HG03045 (cell line): ENCODE data around the gene ADAMTS16.

Experiments used
- ATAC-seq: cut with Tn5 transposase; IDR thresholded peaks from one replicate; pipeline ENCODE4 v1.9.1; 2021; ENCODE audit warnings: mild to moderate bottlenecking, moderate library complexity; ENCODE audit not compliant: unreplicated experiment

The ADAMTS16 gene

GRCh38 chr5:5339257-5339656 is 199.1 kb downstream of the ADAMTS16 start:
- ATAC-seq, result no peak

DNA sequence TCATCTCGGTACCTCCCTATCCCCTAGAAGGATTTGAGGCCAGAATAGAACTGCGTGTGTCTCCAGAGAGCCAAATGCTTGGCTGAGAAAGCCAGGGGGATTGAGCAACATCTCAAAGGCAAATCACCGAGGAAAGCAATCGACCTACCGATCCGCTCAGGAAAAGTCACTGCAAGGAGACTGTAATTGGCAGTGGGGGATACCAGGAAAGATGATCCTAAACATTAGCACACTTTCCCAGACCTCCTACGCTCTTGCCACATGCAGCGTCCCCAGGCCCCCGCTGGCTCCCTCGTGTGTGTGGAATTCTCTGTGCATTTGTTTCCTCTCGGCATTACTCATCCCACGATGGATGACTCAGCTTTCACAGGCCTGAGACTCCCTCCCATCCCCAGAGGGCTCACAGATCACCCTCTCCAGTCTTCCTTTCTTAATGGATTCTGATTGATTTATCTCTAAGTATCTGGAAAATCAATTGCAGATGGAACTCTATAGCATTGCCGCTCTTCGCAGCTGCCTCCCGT is 200.1 kb downstream of the ADAMTS16 start:
- ATAC-seq, result no peak

- no peak for ATAC-seq
Measured at GRCh38 chr5:5341531-5342292, 201.6 kb downstream of the ADAMTS16 start.

DNA sequence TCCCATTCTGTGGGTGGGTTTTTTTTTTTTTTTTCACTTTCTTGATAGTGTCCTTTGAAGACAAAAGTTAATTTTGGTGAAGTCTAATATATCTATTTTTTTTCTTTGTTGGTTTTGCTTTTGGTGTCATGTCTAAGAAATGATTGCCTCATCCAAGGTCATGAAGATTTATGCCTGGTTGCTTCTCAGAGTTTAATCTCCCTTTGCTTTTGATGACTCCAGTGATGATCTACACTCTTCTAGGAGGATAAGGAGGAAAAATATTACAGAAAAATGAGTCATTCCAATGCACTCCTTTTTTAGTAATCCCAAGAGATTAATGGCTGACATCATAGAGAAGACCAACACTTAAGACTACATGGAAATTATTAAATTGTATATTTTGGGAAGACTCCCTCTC is 202.7 kb downstream of the ADAMTS16 start:
- ATAC-seq, result no peak

GRCh38 chr5:5343568-5343967 is 203.4 kb downstream of the ADAMTS16 start:
- no peak for ATAC-seq

DNA sequence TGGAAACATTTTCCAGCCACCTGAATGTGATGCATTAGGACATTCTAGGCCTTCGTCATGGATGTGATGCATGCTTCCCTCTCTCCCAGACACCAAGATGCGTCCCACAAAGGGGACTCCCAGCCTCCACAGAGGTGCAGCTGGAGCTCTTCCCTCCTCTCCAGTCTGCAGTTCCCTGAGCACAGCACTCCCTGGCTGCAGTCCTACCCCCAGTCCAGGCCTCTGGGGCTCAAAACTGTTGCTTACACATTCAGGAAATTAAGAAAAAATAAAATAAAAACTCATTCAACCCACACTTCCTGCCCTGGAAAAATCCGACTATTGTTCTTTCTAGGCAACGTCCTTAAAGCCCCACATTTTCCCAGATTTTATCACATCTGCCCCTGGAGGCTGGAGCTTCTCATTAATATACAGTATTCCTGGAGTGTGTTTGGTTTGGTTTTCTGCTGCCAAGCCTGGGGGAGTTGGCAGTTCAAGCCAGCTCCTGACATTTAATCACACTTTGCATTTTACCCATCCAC is 204.0 kb downstream of the ADAMTS16 start:
- ATAC-seq, result no peak

DNA sequence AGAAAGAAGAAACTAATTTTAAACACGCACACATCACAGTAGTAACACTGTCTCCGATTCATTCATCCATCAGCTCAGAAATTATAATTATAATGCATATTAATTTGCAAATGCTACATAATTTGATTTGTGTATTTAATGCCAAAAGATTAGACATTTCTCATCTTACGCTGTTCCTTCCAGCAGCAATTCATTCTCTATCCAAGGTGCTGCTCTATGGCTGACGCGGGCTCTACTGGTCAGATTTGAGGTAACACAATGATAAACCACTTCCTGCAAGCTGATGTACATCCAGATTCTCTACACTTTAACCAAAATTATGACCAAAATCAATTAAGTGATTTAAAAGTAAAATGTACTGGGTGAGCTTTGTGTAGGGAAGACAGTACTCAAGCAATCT is 204.5 kb downstream of the ADAMTS16 start:
- ATAC-seq, result no peak

- ATAC-seq, result no peak
Measured at GRCh38 chr5:5347442-5347841, 207.3 kb downstream of the ADAMTS16 start.

DNA sequence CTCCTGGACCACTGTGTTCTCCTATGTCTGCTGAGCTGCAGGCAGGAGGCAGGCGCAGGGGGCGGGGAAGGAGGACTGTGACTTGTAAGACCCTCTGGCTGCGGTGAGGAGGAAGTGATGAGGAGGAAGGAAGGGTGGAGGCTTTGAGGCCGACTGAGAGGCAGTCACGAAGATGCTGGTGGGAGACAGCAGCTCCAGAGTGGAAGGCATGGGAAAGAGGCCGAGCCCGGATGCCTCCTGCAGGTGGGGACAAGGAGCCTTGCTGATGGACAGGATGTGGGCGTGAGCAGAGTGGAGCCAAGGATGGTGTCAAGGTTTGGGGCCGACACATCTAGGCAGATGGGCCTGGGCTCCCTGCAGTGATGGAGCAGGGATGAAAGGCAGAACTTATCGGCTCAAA is 208.0 kb downstream of the ADAMTS16 start:
- ATAC-seq, result no peak

DNA sequence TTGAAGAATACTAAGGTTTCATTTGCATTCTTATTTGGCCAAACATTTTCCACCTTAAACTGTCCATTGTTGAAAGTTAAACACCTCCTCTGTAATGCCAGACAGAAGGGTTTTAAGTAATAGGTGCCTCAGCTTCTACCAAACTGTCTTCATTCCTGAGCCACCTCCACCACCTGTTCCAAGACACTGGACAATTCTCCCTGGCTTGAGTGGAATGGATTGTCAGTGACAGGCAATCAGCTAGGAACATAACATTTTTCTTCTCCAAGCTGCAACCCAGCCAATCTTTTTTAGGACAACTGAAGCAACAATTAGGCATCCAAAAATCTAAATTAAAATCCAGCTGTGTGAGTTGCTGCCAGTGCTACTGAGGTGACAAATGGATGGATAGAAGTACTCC is 208.4 kb downstream of the ADAMTS16 start:
- no peak for ATAC-seq

- ATAC-seq, result no peak
Measured at GRCh38 chr5:5350101-5350500, 210.0 kb downstream of the ADAMTS16 start.

DNA sequence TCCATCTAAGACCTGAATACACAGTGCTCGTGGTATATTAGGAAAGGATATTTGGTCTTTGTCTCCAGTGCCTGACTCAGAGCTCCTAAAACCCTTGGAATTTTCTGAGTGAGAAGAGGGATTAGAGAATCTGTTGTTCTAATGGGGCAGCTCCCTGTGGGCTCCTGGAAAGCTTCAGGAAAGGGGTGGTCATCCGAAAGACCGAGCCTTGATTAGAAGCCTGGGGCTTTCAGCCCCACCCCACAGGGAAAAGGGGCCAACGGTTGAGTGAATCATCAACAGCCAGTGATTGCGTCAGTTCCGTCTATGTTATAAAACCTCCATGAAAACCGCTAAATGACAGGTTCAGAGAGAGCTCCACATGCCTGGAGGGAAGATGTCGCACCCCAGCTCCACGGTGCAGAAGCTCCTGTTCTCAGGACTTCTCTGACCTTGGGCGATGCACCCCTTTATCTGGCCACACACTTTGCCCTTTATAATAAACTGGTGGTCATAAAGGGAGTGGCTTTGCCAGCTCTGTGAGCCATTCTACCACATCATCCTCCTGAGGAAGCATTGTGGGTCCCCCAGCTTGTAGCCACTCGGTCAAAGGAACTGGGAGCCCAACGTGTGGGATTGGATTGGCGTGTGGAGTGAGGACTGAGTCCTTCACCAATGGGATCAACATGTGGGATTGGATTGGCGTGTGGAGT is 211.3 kb downstream of the ADAMTS16 start:
- ATAC-seq, result no peak

GRCh38 chr5:5352675-5353074 is 212.5 kb downstream of the ADAMTS16 start:
- no peak for ATAC-seq

GRCh38 chr5:5353681-5354080 is 213.6 kb downstream of the ADAMTS16 start:
- ATAC-seq, result no peak

DNA sequence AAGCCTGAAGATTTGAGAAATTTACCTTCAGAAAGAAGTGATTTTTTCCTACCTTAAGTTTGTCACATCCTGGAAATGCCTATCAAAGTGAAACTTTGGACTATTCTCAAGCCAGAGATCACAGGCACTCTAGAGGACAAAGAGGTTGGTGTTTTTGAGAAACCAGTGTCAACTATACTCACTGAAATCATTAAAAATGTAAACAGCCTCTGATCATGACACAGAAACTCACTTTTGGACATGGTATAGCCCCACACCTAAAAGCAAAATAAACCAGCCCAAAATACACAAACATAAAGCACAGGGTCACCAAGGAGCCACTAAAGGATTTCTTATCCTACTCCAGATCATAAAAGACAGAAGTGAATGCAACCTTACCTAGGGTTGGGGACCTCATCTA is 216.6 kb downstream of the ADAMTS16 start:
- ATAC-seq, result no peak

GRCh38 chr5:5359618-5360017 is 219.5 kb downstream of the ADAMTS16 start:
- ATAC-seq, result no peak

DNA sequence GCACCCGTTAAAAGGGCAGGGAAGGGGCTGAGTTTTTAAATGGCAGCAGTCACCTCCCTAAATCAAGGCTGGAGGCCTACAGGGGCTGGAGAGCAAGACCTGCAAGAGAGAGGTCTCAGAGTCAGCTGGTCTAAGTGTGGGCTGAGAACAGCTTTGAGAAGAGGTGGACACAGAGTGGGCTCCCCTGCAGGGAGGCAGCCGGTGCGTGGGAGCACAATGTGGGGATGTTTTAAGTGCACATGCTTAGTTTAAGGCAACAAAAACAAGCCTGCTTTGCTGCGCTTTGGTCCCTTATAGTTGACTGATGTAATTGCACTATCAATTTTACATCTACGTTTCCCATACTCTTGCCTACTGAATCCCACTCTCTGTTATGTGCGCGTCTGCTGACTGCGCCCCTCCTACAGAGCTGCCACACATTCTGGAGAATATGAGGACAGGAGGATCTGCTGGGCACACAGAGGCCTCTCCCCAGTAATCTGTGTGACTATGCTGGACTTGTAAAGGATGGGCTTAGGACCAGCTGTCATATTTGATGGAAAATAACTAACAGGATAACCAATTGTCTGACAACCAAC is 220.3 kb downstream of the ADAMTS16 start:
- no peak for ATAC-seq

GRCh38 chr5:5360941-5361520 is 220.9 kb downstream of the ADAMTS16 start:
- no peak for ATAC-seq

DNA sequence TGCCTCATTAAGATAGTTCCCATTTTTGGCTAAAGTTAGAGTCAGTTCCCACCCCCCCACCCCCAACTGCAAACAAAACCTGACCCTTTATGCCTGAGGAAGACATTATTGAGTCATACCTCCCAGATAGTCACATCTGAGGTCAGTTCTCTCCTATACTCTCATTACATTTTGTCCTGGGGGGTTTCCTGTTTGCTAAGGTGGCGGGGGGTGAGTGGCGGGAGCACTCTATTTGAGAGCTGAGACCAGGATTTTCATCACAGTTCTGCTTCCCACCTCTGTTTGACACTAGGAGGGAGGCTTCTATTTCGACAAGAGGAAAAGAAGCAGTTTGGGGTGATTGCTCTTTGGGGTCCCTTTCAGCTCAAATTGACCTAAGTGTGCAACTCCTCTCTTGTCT is 222.9 kb downstream of the ADAMTS16 start:
- ATAC-seq, result no peak

DNA sequence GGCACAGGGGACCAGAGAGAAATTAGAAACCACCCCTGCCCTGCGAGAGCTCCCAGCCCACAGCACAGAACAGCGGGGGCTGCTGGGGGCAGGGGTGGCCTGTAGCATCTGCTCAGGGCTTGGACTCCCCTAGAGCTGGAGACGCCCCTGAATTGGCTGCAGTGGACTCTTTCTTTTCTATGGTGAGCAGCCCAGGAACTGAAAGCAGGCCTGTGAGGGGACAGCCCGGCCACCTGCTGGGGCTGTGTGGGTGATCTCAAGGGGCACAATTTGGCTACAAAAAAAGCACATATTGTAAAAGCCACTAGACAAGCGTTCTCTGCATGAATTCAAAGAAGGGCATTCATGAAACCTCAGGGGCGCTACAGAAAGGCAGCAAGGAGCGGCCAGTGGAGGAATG is 224.8 kb downstream of the ADAMTS16 start:
- no peak for ATAC-seq

DNA sequence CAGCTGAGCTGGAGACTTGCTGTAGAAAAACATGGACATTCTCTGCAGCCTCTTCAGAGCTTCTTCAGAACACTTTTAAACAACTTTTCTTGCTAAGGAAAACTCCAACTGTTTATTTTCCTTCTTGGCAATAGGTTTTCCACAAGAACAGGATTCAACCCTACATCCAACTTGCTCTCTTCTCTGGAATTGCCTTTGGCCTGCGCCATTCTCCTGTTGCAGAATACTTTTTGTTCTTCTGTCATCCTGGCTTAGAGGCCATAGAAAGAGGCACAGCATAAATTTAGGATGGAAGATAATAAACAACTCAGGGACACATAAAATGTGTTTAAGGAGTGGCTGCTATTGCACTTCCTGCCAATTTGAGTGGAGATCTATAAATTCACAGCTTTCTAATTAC is 227.6 kb downstream of the ADAMTS16 start:
- no peak for ATAC-seq
